Lower leg skin (tissue), 4 donors: ENCODE measurements around the gene ASAP2. TPM values are rescaled to one million over a fixed set of nuclear protein-coding genes. Genes with fewer than 3 reads are reported as not detected.
A peak's percentile ranks its signal among the peaks of the same experiment; 100 is the strongest.

Experiments used
- DNase-seq, 2 donors: peaks; one replicate each; pipeline ENCODE4 v3.0.0-alpha.2; 2019; ENCODE audit warnings: low spot score in 2 of 2
- H3K4me3 ChIP-seq: fragments of 200-600 bp; sonication (generic); 2 replicates; pipeline ENCODE4 v1.5.1; 2017; ENCODE audit warnings: mild to moderate bottlenecking, low read depth; ENCODE audit not compliant: poor library complexity, severe bottlenecking
- CTCF ChIP-seq, 3 donors: fragments of 450-650 bp; IDR thresholded peaks; one replicate each; pipeline ENCODE4 v1.5.1; 2016; ENCODE audit warnings: antibody characterized with exemption in 3 of 3, mild to moderate bottlenecking in 3 of 3, moderate library complexity in 2 of 3
- POLR2A ChIP-seq, 2 donors: fragments of 450-650 bp; IDR thresholded peaks; one replicate each; pipeline ENCODE4 v1.6.1; 2016 to 2017; ENCODE audit warnings: antibody characterized with exemption in 2 of 2, mild to moderate bottlenecking in 1 of 2, moderate library complexity in 1 of 2
- WGBS, 2 donors: methylation state at CpG; one replicate each; pipeline ENCODE4 v1.1.5; 2018; 5-methylcytosine and 5-hydroxymethylcytosine counted together
- intact Hi-C: fragments of 100-400 bp; cut with DNase I; formaldehyde crosslinking; loops from one replicate; pipeline ENCODE4 v1.15.0; 2023; ENCODE audit warnings: low total_unique reads
- total RNA-seq, 4 donors: library from RNA; depleted of rRNA; stranded (reverse); fragments of >200 nt; gene quantifications; one replicate each; pipeline ENCODE4 v1.1.0, GENCODE V29; 2016

ASAP2 gene
- total RNA-seq, 4 donors from 2014 or later: 30.4 to 40.7 (median 33.1) TPM

- no peak overlapping the region for H3K4me3 ChIP-seq
- TF ChIP-seq POLR2A (IDR thresholded peaks at IDR 0.05) (no peak), CTCF (IDR thresholded peaks at IDR 0.05) (no peak)
- no peak for DNase-seq
- WGBS, 2 donors: 28 to 41% methylated on average over 4 of the region's 4 CpGs
- intact Hi-C loops: no loop called here
Observed at GRCh38 chr2:9256147-9256546, 49.5 kb downstream of the ASAP2 start.

DNA sequence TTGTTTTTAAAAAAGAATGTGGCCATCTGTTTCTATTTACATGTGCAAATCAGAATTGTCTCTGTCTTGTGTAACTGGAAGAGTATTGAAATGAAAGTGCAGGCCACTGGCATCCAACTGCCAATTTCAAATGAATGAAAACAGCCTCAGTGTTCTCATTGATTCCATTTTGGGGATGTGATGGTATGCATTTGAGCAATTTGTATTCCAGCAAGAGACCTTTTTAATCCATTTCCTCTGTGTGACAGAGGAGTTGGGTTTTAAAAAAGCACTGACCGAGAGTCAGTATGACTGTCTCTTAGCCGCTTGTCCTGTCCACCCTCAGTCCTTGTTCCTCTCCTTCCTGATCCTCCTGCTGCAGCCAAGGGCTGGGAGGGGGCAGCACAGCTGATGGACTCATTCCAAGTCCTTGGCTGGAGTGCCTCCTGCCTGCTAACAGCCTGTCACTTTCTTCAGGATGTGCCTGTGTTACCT is 50.0 kb downstream of the ASAP2 start:
- TF ChIP-seq POLR2A (IDR thresholded peaks at IDR 0.05) (no peak), CTCF (IDR thresholded peaks at IDR 0.05) (no peak)
- no peak overlapping the region for H3K4me3 ChIP-seq
- intact Hi-C loops: no loop called here
- no peak for DNase-seq
- WGBS, 2 donors: 36 to 59% methylated on average over 2 of the region's 2 CpGs

DNA sequence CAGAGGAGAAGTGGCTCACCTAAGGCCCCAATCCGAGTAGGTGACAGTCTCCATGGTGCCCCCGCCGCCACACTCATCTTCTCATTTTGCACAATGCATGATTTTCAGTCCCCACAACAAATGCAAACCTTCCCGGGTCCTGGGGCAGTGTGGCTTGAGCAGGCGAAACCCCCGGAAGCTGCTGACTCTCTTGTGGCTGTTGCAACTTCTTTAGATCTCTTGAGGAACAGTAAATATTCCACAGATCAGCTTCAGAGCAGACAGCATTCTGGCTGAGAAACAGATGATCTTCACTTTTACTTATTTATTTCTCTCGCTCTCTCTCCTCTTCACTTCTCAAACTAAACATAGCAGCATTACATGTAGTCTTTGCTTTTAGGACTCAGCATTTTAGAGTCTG is 51.9 kb downstream of the ASAP2 start:
- no peak for DNase-seq
- intact Hi-C loops: no loop called here
- 80 to 84% methylated on average over 7 of the region's 7 CpGs for WGBS, 2 donors
- TF ChIP-seq CTCF (IDR thresholded peaks at IDR 0.05): no peak
- no peak for TF ChIP-seq POLR2A (IDR thresholded peaks at IDR 0.05)
- no peak overlapping the region for H3K4me3 ChIP-seq

DNA sequence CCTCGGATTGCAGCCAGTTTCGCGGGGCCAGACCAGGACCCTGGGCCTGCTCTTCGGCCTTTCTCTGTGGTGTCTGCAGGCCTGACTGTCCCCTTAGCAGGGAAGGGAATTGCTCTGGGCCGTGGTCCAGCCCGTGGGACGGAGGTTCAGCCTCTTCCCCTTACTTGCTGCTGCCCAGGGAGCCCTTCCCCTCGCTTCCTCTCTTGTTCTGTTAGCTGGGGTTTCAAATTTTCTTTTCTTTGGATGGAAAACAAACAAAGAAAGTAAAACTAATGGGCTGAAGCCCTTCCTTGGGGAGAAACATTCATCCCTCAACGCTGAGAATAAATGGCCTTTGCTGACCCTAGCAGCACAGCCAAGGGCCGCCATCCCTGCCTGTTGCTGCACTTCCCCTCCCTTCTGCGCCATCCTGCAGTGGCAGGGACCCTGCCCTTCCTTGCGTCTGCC is 52.4 kb downstream of the ASAP2 start:
- TF ChIP-seq CTCF (IDR thresholded peaks at IDR 0.05): no peak
- TF ChIP-seq POLR2A (IDR thresholded peaks at IDR 0.05): no peak
- intact Hi-C loops: no loop called here
- no peak for DNase-seq
- WGBS, 2 donors: 49 to 58% methylated on average over 12 of the region's 12 CpGs
- H3K4me3 ChIP-seq: no peak overlapping the region

- intact Hi-C loops: no loop called here
- DNase-seq: no peak
- no peak overlapping the region for H3K4me3 ChIP-seq
- TF ChIP-seq CTCF (IDR thresholded peaks at IDR 0.05) (no peak), POLR2A (IDR thresholded peaks at IDR 0.05) (no peak)
- 72 to 73% methylated on average over 6 of the region's 6 CpGs for WGBS, 2 donors
Observed at GRCh38 chr2:9260464-9260918, 53.9 kb downstream of the ASAP2 start.

DNA sequence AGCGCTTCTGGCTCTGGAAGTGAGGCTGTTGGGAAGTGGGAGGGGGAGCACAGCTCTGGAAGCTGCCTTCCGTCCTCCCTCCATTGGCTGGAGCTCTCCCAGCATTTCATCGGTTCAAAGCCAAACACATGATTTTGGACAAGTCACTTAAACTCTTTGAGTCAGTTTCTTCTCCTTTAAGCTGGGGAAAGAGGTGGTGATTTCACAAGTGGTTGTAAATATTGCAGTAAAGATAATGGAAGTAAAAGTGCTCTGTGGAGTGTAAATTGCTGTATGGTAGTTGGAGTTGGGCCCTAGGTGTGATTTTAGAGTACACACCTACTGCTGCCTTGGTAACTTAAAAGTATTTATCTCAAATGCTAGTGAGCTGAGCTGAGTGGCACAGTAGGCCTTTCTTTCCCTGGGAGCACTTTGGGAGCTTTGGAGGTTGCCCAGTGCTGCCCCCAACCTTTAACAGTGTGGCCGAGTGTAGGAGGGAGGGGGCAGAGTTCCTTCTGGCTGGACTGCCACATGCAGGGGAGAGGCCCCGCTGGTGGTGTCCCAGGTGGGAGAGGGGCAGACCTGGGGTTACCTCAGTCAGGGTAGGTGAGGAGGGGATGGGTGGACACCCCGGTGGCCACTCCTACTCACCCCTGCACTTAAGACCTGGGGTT is 54.7 kb downstream of the ASAP2 start:
- TF ChIP-seq CTCF (IDR thresholded peaks at IDR 0.05) (no peak), POLR2A (IDR thresholded peaks at IDR 0.05) (no peak)
- no peak overlapping the region for H3K4me3 ChIP-seq
- peak in 1 of 2 donors; percentile 54 for DNase-seq
- intact Hi-C loops: no loop called here
- 56 to 66% methylated on average over 6 of the region's 6 CpGs for WGBS, 2 donors
